ENCODE data around the gene AIG1.

The AIG1 gene

GRCh38 chr6:143123081-143123480 lies 62.4 kb downstream of the AIG1 start:
- no peak for DNase-seq (ENCODE audit: extremely low read depth, low read depth)
- no peak for TF ChIP-seq CTCF (IDR thresholded peaks at IDR 0.05; ENCODE audit: low read depth, low read length)

- no peak for DNase-seq (ENCODE audit: extremely low read depth, low read depth)
- no peak for TF ChIP-seq CTCF (IDR thresholded peaks at IDR 0.05; ENCODE audit: low read depth, low read length)
Observed at GRCh38 chr6:143123941-143124340, 63.3 kb downstream of the AIG1 start.

GRCh38 chr6:143125455-143125854 lies 64.8 kb downstream of the AIG1 start:
- no peak for TF ChIP-seq CTCF (IDR thresholded peaks at IDR 0.05; ENCODE audit: low read depth, low read length)
- DNase-seq (ENCODE audit: extremely low read depth, low read depth): no peak

GRCh38 chr6:143125864-143126573 lies 65.3 kb downstream of the AIG1 start:
- no peak for TF ChIP-seq CTCF (IDR thresholded peaks at IDR 0.05; ENCODE audit: low read depth, low read length)
- DNase-seq (ENCODE audit: extremely low read depth, low read depth): no peak

- no peak for DNase-seq (ENCODE audit: extremely low read depth, low read depth)
Observed at GRCh38 chr6:143126574-143126941, 65.9 kb downstream of the AIG1 start.

GRCh38 chr6:143127941-143128680 lies 67.4 kb downstream of the AIG1 start:
- TF ChIP-seq CTCF (IDR thresholded peaks at IDR 0.05; ENCODE audit: low read depth, low read length): no peak
- no peak for DNase-seq (ENCODE audit: extremely low read depth, low read depth)

More at GRCh38 chr6:143126574-143126941, 65.9 kb downstream of the AIG1 start:
- TF ChIP-seq CTCF (IDR thresholded peaks at IDR 0.05; ENCODE audit: low read depth, low read length): no peak

GRCh38 chr6:143128681-143129015 lies 68.0 kb downstream of the AIG1 start:
- TF ChIP-seq CTCF (IDR thresholded peaks at IDR 0.05; ENCODE audit: low read depth, low read length): no peak
- DNase-seq (ENCODE audit: extremely low read depth, low read depth): no peak

Data from AG09319 (cell line).